Measurements from ENCODE around the gene EED. TPM values are rescaled to one million over a fixed set of nuclear protein-coding genes. Genes with fewer than 3 reads are reported as not detected.

Gene EED, protein sequence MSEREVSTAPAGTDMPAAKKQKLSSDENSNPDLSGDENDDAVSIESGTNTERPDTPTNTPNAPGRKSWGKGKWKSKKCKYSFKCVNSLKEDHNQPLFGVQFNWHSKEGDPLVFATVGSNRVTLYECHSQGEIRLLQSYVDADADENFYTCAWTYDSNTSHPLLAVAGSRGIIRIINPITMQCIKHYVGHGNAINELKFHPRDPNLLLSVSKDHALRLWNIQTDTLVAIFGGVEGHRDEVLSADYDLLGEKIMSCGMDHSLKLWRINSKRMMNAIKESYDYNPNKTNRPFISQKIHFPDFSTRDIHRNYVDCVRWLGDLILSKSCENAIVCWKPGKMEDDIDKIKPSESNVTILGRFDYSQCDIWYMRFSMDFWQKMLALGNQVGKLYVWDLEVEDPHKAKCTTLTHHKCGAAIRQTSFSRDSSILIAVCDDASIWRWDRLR
- total RNA-seq (2014; rRNA removed; shearing (Covaris generic)), result 27.5 and 33.4 TPM in 2 replicates

DNA sequence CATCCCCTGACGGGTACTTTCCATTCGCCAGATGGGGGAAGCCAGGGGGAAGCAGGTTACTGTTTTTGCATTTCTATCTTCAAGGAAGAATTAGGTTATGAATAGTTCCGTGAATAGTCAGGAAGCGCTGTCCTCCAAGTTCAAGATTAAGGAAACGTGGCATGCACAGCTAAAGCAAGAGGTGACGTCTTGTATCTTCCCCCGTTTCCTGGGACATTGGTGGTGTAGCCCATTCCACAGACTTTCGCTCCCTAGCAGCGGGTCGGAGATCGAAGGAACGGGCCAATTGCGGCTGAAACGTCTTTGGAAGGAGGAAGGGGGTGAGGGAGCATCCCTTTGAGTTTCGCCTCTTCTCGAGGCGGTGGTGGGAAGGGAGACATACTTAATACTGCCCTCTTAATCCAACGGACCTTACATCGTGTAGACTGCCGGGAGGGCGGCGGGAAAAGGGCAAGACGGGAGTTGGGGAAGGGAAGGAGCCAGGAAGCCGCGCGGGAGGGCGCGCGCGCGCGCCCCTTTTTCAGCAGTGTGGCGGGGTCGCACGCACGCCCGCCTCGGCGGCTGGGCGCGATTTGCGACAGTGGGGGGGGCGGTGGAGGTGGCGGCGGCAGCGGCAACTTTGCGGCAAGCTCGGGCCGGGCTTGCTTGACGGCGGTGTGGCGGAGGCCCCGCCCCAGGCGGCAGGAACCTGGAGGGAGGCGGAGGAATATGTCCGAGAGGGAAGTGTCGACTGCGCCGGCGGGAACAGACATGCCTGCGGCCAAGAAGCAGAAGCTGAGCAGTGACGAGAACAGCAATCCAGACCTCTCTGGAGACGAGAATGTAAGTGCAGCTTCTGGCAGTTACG, at the start of gene EED:
EED (plus strand) TSS at position 232 of the 847 bp plus-strand sequence; CDS start at position 709, 477 bp downstream.

DNA sequence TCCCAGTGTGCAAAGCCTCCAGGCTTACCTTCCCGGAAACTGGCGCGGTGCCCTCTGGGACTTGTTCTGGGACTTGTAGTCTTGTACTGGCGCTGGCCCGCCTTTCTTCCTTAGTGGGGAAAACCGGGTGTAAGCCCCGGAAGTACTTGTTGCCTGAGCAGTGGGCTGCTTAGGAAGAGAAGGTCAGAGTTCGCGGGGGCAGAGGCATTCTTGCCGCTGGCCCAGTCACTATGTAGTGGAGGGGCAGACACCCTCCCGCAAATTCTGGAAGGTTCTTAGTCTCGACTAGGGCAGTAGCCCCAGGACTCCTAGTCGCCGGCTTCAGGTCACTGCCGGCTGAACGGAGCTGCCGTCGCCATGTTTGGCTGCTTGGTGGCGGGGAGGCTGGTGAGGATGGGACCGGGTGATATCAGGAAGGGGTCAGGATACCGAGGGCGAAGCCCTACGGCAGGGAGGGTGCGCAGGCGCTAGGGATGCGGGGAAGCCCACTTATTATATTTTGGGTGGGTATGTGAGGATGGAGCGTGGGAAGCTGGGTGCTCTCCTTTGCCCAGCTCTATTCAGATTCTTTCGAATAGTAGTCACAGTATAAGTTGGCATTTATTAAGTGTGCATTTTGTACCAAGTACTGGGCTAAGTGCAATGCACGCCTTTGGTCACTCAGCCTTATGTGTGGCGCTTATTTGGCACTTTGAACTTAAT, 57.7 kb downstream of the EED start, which contains the start of gene HIKESHI:
HIKESHI (plus strand) TSS at position 149 of the 702 bp plus-strand sequence; CDS start at position 358, 209 bp downstream.

Small RNA genes within 50 kb of the gene (small RNA-seq; reads per million reads assigned to genes)
- gene RF00017 (not detected), gene RN7SL225P (not detected)

Other genes starting within 250 kb of the EED start
- gene PICALM, start 175.7 kb upstream of the EED start, total RNA-seq (2014; rRNA removed; shearing (Covaris generic)), result 88.0 and 95.7 TPM in 2 replicates
- gene HIKESHI, start 57.5 kb downstream of the EED start, total RNA-seq (2014; rRNA removed; shearing (Covaris generic)), result 33.2 and 34.5 TPM in 2 replicates
- 0.19 and 0.40 TPM in 2 replicates for gene CCDC81, start 130.1 kb downstream of the EED start, total RNA-seq (2014; rRNA removed; shearing (Covaris generic))

Data from A375 (cell line).